NCI-H446 treated with DMSO at 0.1 percent for 48 hours (cell line): ENCODE data around the gene TBC1D2B.
"Not testable (repeated sequence)": the region's sequence is repeated elsewhere in the genome, so short reads cannot be mapped to it uniquely, and the experiment has no call there.

ENCODE experiments used
- DNase-seq: peaks from one replicate; lab custom pipeline; 2025; lab: John Stamatoyannopoulos, UW

The TBC1D2B gene

GRCh38 chr15:77975332-77976094 lies 102.0 kb downstream of the TBC1D2B start:
- peak; percentile 15 for DNase-seq

GRCh38 chr15:77974416-77975331 lies 102.8 kb downstream of the TBC1D2B start:
- no peak for DNase-seq

GRCh38 chr15:77974098-77974414 lies 103.5 kb downstream of the TBC1D2B start:
- DNase-seq = peak; percentile 81

- not testable (repeated sequence) for DNase-seq
Observed at GRCh38 chr15:77973273-77974097, 104.0 kb downstream of the TBC1D2B start.

DNA sequence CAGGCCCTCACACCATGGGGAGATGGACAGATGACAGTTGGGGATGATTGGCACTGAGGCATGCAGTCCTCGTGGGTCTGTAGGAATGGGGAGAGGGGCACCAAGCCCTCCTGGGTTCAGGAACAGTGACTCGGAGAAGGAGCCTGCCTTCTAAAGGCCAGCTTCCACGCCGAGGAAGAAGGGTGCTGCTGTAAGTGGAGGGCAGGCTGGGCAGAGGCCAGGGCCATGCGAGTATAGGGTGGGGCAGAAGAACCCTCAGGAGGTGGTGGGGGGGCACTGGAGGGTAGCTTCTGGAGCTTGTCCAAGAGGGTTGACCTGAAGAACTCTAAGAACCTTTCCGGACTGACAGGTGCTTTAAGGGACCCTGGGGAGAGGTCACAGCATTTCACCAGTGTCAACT lies 104.8 kb downstream of the TBC1D2B start:
- not testable (repeated sequence) for DNase-seq

DNA sequence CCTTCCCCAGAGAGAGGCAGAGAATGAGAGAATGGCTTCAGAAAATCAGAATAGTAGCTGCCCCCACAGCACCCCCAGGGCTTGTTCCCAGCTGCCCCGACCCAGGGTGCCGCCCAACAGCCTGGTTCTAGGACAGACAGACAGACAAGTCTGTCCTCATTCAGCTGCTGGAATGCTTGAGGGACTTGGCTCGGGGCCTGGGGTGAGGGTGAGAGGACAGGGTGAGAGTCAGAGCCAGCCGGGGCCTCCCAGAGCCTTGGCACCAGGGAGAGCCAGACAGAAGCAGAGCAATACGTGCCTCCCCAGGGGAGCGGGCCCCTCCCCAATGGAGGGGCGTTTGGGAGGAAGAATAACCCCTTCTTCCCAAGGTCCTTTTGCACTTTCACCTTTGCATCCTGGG lies 105.6 kb downstream of the TBC1D2B start:
- not testable (repeated sequence) for DNase-seq

GRCh38 chr15:77970813-77971360 lies 106.6 kb downstream of the TBC1D2B start:
- peak; percentile 6 for DNase-seq

DNA sequence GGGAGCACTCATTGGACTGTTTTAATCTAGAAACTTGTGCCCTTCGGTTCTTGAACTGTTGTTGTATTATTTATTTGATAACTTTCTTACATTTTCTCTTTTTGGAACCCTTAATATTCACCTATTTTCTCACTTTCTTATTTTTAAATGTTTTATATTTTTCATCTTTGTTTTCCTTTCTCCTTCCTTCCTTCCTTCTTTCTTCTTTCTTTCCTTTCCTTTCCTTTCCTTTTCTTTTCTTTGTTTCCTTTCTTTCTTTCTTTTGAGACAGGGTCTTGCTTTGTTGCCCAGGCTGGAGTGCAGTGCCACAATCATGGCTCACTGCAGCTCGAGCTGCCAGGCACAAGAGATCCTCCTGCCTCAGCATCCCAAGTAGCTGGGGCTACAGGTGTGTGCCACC lies 108.5 kb downstream of the TBC1D2B start:
- no peak for DNase-seq

DNA sequence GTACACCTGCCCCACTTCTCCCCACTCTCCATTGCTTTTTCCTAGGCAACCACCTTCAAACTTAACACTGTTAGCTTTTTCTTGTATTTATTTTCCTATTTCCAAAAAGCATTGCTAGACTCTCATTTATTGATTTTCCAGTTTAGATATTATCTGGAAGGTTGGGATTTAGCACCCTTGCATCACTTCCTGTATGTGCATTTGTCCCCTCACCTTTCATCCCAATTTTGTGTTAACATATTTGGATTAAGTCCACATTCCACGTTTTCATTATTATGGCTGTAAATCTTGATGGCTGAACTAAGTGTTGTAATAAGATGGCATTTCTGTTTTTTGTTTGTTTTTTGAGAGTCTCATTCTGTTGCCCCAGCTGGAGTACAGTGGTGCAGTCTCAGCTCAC lies 109.7 kb downstream of the TBC1D2B start:
- no peak for DNase-seq

- DNase-seq = not testable (repeated sequence)
Observed at GRCh38 chr15:77967235-77967615, 110.3 kb downstream of the TBC1D2B start.

DNA sequence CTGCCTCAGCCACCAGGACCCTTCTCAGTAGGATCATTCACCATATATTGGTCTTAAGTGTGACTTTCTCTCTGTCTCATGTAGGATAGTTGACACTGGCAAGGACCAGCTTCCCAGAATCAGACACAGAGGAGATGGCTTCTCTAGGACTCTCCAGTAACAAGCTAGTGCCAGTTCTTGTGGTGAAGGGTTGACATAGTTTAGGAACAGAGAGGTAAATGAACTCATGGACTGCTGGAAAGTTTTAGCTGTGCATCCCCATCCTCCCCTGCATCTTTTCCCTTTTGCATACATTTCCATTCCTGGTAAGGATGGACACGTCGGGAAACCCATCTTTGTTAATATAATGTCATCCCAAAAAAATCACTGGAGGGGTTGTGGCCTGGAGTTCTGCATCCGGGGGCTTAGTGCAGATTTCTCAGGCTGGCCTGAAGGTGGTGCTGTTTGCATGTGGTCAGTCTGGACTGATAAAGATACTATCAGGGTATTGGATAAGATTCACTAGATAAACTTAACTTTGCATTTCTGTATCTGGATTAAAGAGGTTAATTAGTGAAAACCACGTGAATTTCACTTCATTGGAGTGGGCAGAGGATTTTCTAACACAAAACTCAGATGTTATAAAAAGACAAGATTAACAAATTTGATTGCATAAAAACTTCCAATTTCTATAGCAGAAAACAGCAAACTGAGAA lies 110.8 kb downstream of the TBC1D2B start:
- peak; percentile 0 for DNase-seq

DNA sequence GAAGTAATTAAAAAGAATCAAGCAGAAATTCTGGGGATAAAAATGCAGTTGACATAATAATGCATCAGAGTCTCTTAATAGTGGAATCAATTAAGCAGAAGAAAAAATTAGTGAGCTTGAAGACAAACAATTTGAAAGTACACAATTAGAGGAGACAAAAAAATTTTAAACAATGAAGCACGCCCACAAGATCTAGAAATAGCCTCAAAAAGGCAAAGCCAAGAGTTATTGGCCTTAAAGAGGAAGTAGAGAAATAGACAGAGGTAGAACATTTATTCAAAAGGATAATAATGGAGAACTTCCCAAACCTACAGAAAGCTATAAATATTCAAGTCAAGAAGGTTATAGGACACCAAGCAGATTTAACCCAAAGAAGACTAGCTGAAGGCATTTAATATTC lies 113.3 kb downstream of the TBC1D2B start:
- no peak for DNase-seq

- DNase-seq = peak; percentile 1
Observed at GRCh38 chr15:77959432-77959879, 118.1 kb downstream of the TBC1D2B start.

DNA sequence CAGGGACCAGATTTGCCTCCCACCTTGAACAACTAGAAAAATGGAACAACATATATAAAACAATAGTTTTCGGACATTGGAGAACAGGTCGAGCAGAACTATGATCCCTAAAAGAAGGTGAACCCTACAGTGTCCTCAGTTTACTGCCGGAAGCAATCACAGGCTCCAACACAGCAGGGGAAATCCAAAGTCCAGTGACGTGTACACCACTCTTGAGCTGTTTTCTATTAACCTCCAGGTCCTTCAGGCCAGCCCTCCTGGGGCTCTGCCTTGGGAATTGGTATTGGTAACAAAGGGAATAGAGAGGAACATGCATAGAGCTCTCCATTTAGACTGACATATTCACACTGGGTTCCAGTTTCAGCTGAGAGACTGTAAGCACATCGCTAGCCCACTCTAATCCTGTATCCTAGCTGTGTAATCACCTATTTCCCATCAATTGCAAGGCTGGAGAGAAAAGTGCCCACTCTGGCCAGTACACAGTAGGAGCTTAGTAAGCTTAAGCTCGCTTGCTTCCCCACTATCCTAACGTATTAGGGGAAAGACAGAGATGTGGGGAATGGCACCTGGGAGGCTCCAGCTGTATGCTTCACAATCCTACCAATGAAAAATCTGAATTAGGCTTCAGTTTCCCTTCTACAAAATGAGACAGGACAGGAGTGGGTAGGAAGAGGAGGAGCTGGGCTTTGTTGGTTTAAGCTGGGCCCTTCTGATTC lies 118.6 kb downstream of the TBC1D2B start:
- DNase-seq = not testable (repeated sequence)

DNA sequence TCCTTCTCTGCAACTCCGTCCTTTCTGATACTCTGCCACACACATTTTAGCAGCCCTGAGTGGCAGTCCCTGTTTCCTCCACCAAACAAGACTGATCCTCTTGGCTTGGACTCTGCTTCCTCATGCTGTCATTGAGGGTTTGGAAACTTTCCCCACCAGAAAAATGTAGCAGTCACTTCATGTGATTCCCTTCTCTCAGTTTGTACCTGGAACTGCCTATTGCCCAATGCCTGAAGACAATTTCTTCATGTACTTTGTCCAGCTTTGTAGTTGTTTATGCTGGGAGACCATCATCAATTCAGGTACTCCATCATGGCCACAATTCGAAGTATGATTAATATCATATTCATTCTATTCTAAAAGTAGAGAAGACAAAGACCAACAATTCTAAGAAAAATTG lies 119.5 kb downstream of the TBC1D2B start:
- not testable (repeated sequence) for DNase-seq

- not testable (repeated sequence) for DNase-seq
Observed at GRCh38 chr15:77953926-77954325, 123.6 kb downstream of the TBC1D2B start.

- not testable (repeated sequence) for DNase-seq
Observed at GRCh38 chr15:77952928-77953446, 124.5 kb downstream of the TBC1D2B start.

GRCh38 chr15:77951105-77951786 lies 126.3 kb downstream of the TBC1D2B start:
- DNase-seq = not testable (repeated sequence)

- not testable (repeated sequence) for DNase-seq
Observed at GRCh38 chr15:77950470-77950869, 127.0 kb downstream of the TBC1D2B start.

DNA sequence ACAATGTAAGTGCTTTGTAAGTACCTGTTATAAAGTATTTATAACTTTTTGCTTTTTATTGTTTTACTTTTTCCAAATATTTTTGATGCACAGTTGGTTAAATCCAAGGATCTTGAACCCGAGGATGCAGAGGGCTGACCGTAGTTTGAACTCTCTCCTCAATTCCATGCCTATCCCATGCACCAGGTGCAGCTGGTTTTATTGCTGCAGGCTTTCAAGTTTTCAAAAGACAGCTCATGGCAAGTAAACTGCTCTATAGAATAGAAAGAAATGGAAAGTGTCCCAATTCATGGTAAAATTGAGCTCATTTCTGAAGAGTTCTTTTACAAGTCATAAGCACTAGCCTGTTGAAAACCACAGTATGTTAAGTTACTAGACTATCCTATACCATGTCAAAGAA lies 131.9 kb downstream of the TBC1D2B start:
- DNase-seq = no peak
